Measurements from ENCODE around the gene KIR3DL1.

KIR3DL1 gene

DNA sequence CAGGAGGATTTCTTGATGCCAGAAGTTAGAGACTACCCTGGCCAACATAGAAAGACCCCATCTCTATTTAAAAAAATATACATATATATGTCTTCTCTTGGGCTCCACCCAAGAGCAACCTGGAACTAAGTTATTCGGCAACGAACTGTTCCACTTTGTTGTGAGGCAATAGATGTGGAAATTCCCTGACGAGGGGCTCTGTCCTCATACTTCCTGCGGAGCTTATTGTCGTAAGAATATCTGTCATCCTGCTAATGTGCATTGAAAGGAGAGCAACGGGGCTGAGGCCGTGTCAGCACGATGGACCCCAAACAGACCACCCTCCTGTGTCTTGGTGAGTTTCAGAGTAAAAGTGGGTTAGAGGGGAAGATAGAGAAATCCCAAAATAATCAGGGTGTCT is 57.7 kb downstream of the KIR3DL1 start, which contains the start of gene FCAR:
Gene FCAR (plus strand): TSS at position 246 of the 400 bp plus-strand sequence. CDS start 55 bp downstream, at position 301.
- Histone ChIP-seq H3K4me1 (no peaks in the 10 kb centered on the region), H3K4me3 (ENCODE audit: low read depth, low read length) (no peak within 1 kb of the TSS), H3K9me3 (no peaks in the 10 kb centered on the region), H3K27me3 (peaks cover 30% of the 10 kb centered on the region), H3K36me3 (no peaks in the 10 kb centered on the region)
- DNase-seq, result no peak
- TF ChIP-seq, protein P1, sequence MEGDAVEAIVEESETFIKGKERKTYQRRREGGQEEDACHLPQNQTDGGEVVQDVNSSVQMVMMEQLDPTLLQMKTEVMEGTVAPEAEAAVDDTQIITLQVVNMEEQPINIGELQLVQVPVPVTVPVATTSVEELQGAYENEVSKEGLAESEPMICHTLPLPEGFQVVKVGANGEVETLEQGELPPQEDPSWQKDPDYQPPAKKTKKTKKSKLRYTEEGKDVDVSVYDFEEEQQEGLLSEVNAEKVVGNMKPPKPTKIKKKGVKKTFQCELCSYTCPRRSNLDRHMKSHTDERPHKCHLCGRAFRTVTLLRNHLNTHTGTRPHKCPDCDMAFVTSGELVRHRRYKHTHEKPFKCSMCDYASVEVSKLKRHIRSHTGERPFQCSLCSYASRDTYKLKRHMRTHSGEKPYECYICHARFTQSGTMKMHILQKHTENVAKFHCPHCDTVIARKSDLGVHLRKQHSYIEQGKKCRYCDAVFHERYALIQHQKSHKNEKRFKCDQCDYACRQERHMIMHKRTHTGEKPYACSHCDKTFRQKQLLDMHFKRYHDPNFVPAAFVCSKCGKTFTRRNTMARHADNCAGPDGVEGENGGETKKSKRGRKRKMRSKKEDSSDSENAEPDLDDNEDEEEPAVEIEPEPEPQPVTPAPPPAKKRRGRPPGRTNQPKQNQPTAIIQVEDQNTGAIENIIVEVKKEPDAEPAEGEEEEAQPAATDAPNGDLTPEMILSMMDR (IDR thresholded peaks at IDR 0.05; ENCODE audit: low read depth, low read length), result no peak

DNA sequence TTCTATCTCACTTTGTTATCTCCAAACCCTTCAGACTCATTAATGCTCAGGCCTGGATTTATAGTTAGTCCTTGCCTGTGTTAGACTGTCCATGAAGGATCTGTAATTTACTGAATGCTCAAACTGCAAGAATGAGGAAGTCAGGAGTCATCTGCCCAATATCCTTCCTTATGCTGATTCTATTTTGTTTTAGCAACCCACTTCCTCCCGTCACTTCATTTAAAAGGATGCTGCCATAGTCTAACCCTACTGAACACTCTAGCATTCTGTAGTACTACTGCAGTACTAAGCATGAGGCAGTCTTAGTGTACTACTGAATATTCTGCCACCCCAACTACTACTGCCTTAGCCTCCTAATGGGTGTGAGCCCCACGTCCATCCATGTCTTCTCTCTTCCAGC is 59.2 kb downstream of the KIR3DL1 start:
- H3K4me1 ChIP-seq, result no peaks in the 10 kb centered on the region
- H3K4me3 ChIP-seq (ENCODE audit: low read depth, low read length), result no peak overlapping the region
- TF ChIP-seq, protein P1 (IDR thresholded peaks at IDR 0.05; ENCODE audit: low read depth, low read length), result no peak
- no peaks in the 10 kb centered on the region for H3K9me3 ChIP-seq
- DNase-seq, result no peak
- H3K36me3 ChIP-seq, result no peaks in the 10 kb centered on the region
- peaks cover 30% of the 10 kb centered on the region for H3K27me3 ChIP-seq

DNA sequence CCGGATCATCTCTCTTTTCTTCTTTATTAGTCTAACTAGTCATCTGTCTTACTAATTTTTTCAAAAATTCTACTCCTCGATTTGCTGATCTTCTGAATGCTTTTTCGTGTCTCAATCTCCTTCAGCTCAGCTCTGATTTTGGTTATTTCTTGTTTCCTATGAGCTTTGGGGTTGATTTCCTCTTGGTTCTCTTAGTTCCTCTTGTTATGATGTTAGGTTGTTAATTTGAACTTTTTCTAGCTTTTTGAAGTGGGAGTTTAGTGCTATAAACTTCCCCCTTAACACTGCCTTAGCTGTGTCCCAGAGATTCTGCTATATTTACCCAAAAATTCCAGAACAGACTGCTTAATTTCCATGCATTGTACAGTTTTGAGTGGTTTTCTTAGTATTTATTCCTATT is 61.2 kb downstream of the KIR3DL1 start:
- no peak for DNase-seq
- Histone ChIP-seq H3K9me3 (no peaks in the 10 kb centered on the region), H3K4me1 (no peaks in the 10 kb centered on the region), H3K4me3 (ENCODE audit: low read depth, low read length) (no peak overlapping the region), H3K27me3 (peaks cover 26% of the 10 kb centered on the region), H3K36me3 (no peaks in the 10 kb centered on the region)
- TF ChIP-seq, protein P1 (IDR thresholded peaks at IDR 0.05; ENCODE audit: low read depth, low read length), result no peak

Data from BE2C (cell line).